ENCODE results near the gene RFX2.

The RFX2 gene

GRCh38 chr19:6087074-6087571 lies 23.2 kb downstream of the RFX2 start:
- no peak overlapping the region for H3K9ac ChIP-seq (ENCODE audit: insufficient read length, low read depth)
- DNase-seq (ENCODE audit: low read depth, low spot score), result no peak
- H3K4me1 ChIP-seq (ENCODE audit: insufficient read depth, insufficient read length), result no peaks in the 10 kb centered on the region
- no peaks in the 10 kb centered on the region for H3K9me3 ChIP-seq (ENCODE audit: insufficient read depth, low read length)
- peaks cover 9% of the 10 kb centered on the region for H3K27me3 ChIP-seq (ENCODE audit: insufficient read depth, insufficient read length)
- TF ChIP-seq ZNF274 (IDR thresholded peaks at IDR 0.05; ENCODE audit: low read depth, low read length), result no peak
- no peak for TF ChIP-seq YY1 (IDR thresholded peaks at IDR 0.05; ENCODE audit: insufficient read depth, insufficient read length)
- TF ChIP-seq SUZ12 (IDR thresholded peaks at IDR 0.05; ENCODE audit: extremely low read depth, insufficient read depth, insufficient read length), result no peak
- no peaks in the 10 kb centered on the region for H3K36me3 ChIP-seq (ENCODE audit: insufficient read depth, insufficient read length, low read length)
- H3K4me3 ChIP-seq (ENCODE audit: insufficient read length, low read depth), result no peak overlapping the region

- DNase-seq (ENCODE audit: low read depth, low spot score), result no peak
- no peak overlapping the region for H3K9ac ChIP-seq (ENCODE audit: insufficient read length, low read depth)
- TF ChIP-seq YY1 (IDR thresholded peaks at IDR 0.05; ENCODE audit: insufficient read depth, insufficient read length), result no peak
- TF ChIP-seq ZNF274 (IDR thresholded peaks at IDR 0.05; ENCODE audit: low read depth, low read length), result no peak
- TF ChIP-seq SUZ12 (IDR thresholded peaks at IDR 0.05; ENCODE audit: extremely low read depth, insufficient read depth, insufficient read length), result no peak
- no peaks in the 10 kb centered on the region for H3K36me3 ChIP-seq (ENCODE audit: insufficient read depth, insufficient read length, low read length)
- H3K9me3 ChIP-seq (ENCODE audit: insufficient read depth, low read length), result no peaks in the 10 kb centered on the region
- H3K4me1 ChIP-seq (ENCODE audit: insufficient read depth, insufficient read length), result no peaks in the 10 kb centered on the region
- H3K4me3 ChIP-seq (ENCODE audit: insufficient read length, low read depth), result no peak overlapping the region
- peaks cover 9% of the 10 kb centered on the region for H3K27me3 ChIP-seq (ENCODE audit: insufficient read depth, insufficient read length)
These were observed 24.1 kb downstream of the RFX2 start for GRCh38 chr19:6086068-6086788.

GRCh38 chr19:6084821-6085220 lies 25.5 kb downstream of the RFX2 start:
- peaks cover 9% of the 10 kb centered on the region for H3K27me3 ChIP-seq (ENCODE audit: insufficient read depth, insufficient read length)
- TF ChIP-seq SUZ12 (IDR thresholded peaks at IDR 0.05; ENCODE audit: extremely low read depth, insufficient read depth, insufficient read length) (no peak), ZNF274 (IDR thresholded peaks at IDR 0.05; ENCODE audit: low read depth, low read length) (no peak), YY1 (IDR thresholded peaks at IDR 0.05; ENCODE audit: insufficient read depth, insufficient read length) (no peak)
- H3K36me3 ChIP-seq (ENCODE audit: insufficient read depth, insufficient read length, low read length), result no peaks in the 10 kb centered on the region
- no peaks in the 10 kb centered on the region for H3K4me1 ChIP-seq (ENCODE audit: insufficient read depth, insufficient read length)
- H3K9me3 ChIP-seq (ENCODE audit: insufficient read depth, low read length), result no peaks in the 10 kb centered on the region
- no peak for DNase-seq (ENCODE audit: low read depth, low spot score)
- no peak overlapping the region for H3K9ac ChIP-seq (ENCODE audit: insufficient read length, low read depth)
- H3K4me3 ChIP-seq (ENCODE audit: insufficient read length, low read depth), result no peak overlapping the region

- Histone ChIP-seq H3K4me3 (ENCODE audit: insufficient read length, low read depth) (no peak overlapping the region), H3K36me3 (ENCODE audit: insufficient read depth, insufficient read length, low read length) (no peaks in the 10 kb centered on the region), H3K9ac (ENCODE audit: insufficient read length, low read depth) (no peak overlapping the region), H3K27me3 (ENCODE audit: insufficient read depth, insufficient read length) (no peaks in the 10 kb centered on the region), H3K4me1 (ENCODE audit: insufficient read depth, insufficient read length) (peaks cover 6% of the 10 kb centered on the region), H3K9me3 (ENCODE audit: insufficient read depth, low read length) (no peaks in the 10 kb centered on the region)
- TF ChIP-seq SUZ12 (IDR thresholded peaks at IDR 0.05; ENCODE audit: extremely low read depth, insufficient read depth, insufficient read length) (no peak), ZNF274 (IDR thresholded peaks at IDR 0.05; ENCODE audit: low read depth, low read length) (no peak), YY1 (IDR thresholded peaks at IDR 0.05; ENCODE audit: insufficient read depth, insufficient read length) (no peak)
- DNase-seq (ENCODE audit: low read depth, low spot score), result no peak
These were observed 31.2 kb downstream of the RFX2 start for GRCh38 chr19:6079107-6079506.

GRCh38 chr19:6078068-6078467 lies 32.2 kb downstream of the RFX2 start:
- Histone ChIP-seq H3K27me3 (ENCODE audit: insufficient read depth, insufficient read length) (no peaks in the 10 kb centered on the region), H3K9ac (ENCODE audit: insufficient read length, low read depth) (no peak overlapping the region), H3K4me3 (ENCODE audit: insufficient read length, low read depth) (no peak overlapping the region), H3K4me1 (ENCODE audit: insufficient read depth, insufficient read length) (peaks cover 6% of the 10 kb centered on the region), H3K9me3 (ENCODE audit: insufficient read depth, low read length) (no peaks in the 10 kb centered on the region), H3K36me3 (ENCODE audit: insufficient read depth, insufficient read length, low read length) (no peaks in the 10 kb centered on the region)
- DNase-seq (ENCODE audit: low read depth, low spot score), result no peak
- TF ChIP-seq YY1 (IDR thresholded peaks at IDR 0.05; ENCODE audit: insufficient read depth, insufficient read length) (no peak), SUZ12 (IDR thresholded peaks at IDR 0.05; ENCODE audit: extremely low read depth, insufficient read depth, insufficient read length) (no peak), ZNF274 (IDR thresholded peaks at IDR 0.05; ENCODE audit: low read depth, low read length) (no peak)

- Histone ChIP-seq H3K4me3 (ENCODE audit: insufficient read length, low read depth) (no peak overlapping the region), H3K36me3 (ENCODE audit: insufficient read depth, insufficient read length, low read length) (no peaks in the 10 kb centered on the region), H3K9ac (ENCODE audit: insufficient read length, low read depth) (no peak overlapping the region), H3K4me1 (ENCODE audit: insufficient read depth, insufficient read length) (peaks cover 6% of the 10 kb centered on the region), H3K27me3 (ENCODE audit: insufficient read depth, insufficient read length) (no peaks in the 10 kb centered on the region), H3K9me3 (ENCODE audit: insufficient read depth, low read length) (no peaks in the 10 kb centered on the region)
- DNase-seq (ENCODE audit: low read depth, low spot score), result no peak
- no peak for TF ChIP-seq ZNF274 (IDR thresholded peaks at IDR 0.05; ENCODE audit: low read depth, low read length)
- TF ChIP-seq YY1 (IDR thresholded peaks at IDR 0.05; ENCODE audit: insufficient read depth, insufficient read length), result no peak
- no peak for TF ChIP-seq SUZ12 (IDR thresholded peaks at IDR 0.05; ENCODE audit: extremely low read depth, insufficient read depth, insufficient read length)
These were observed 33.4 kb downstream of the RFX2 start for GRCh38 chr19:6076675-6077463.

GRCh38 chr19:6076291-6076665 lies 34.0 kb downstream of the RFX2 start:
- no peak overlapping the region for H3K4me3 ChIP-seq (ENCODE audit: insufficient read length, low read depth)
- no peaks in the 10 kb centered on the region for H3K9me3 ChIP-seq (ENCODE audit: insufficient read depth, low read length)
- no peak for TF ChIP-seq SUZ12 (IDR thresholded peaks at IDR 0.05; ENCODE audit: extremely low read depth, insufficient read depth, insufficient read length)
- TF ChIP-seq ZNF274 (IDR thresholded peaks at IDR 0.05; ENCODE audit: low read depth, low read length), result no peak
- no peak for TF ChIP-seq YY1 (IDR thresholded peaks at IDR 0.05; ENCODE audit: insufficient read depth, insufficient read length)
- no peak for DNase-seq (ENCODE audit: low read depth, low spot score)
- no peak overlapping the region for H3K9ac ChIP-seq (ENCODE audit: insufficient read length, low read depth)
- no peaks in the 10 kb centered on the region for H3K27me3 ChIP-seq (ENCODE audit: insufficient read depth, insufficient read length)
- H3K36me3 ChIP-seq (ENCODE audit: insufficient read depth, insufficient read length, low read length), result no peaks in the 10 kb centered on the region
- H3K4me1 ChIP-seq (ENCODE audit: insufficient read depth, insufficient read length), result peaks cover 6% of the 10 kb centered on the region

All from NT2/D1 (cell line).